HepG2 (cell line): ENCODE measurements around the gene PADI2.

ENCODE experiments used
- CTCF ChIP-seq: sonication (generic); formaldehyde crosslinking; IDR thresholded peaks from 2 replicates; pipeline ENCODE4 v1.5.0; 2020; ENCODE audit warnings: mild to moderate bottlenecking, missing genetic modification reagents, moderate library complexity
- KAT8 ChIP-seq: IDR thresholded peaks from 2 replicates; pipeline ENCODE4 v1.6.1; 2016; ENCODE audit warnings: missing genetic modification reagents, missing compliant biosample characterization
- LRRFIP1 ChIP-seq: sonication (generic); formaldehyde crosslinking; conservative IDR thresholded peaks from 2 replicates; pipeline ENCODE4 v1.4.0; 2020; ENCODE audit warnings: missing genetic modification reagents
- ZBTB34 ChIP-seq: sonication (generic); formaldehyde crosslinking; IDR thresholded peaks from 2 replicates; pipeline ENCODE4 v1.8.0; 2022; ENCODE audit warnings: mild to moderate bottlenecking, missing genetic modification reagents

GRCh38 chr1:17027403-17027802 lies 91.8 kb downstream of the PADI2 start:
- TF ChIP-seq CTCF (CRISPR knock-in tag) (no peak), KAT8 (CRISPR knock-in tag) (no peak), ZBTB34 (no peak), LRRFIP1 (CRISPR knock-in tag) (no peak)
